ENCODE data around the gene GEMIN7. TPM values are rescaled to one million over a fixed set of nuclear protein-coding genes. Genes with fewer than 3 reads are reported as not detected.

GEMIN7 gene
- total RNA-seq, 6 experiments from 2014 or later, result 10.9 to 27.5 (median 14.0) TPM

- WGBS (ENCODE audit: insufficient coverage, low coverage, low lambda C conversion rate, missing lambda C conversion rate), result no CpG with 5 or more reads among the region's 4 CpGs
- H3K4me1 ChIP-seq, result peaks cover 0 to 12% (median 5%) of the 10 kb centered on the region in 4 donors
Observed at GRCh38 chr19:45114116-45114515, 35.1 kb downstream of the GEMIN7 start.

GRCh38 chr19:45115809-45116615 is 37.0 kb downstream of the GEMIN7 start:
- H3K27ac ChIP-seq, result no peak overlapping the region

More at GRCh38 chr19:45114116-45114515, 35.1 kb downstream of the GEMIN7 start:
- ATAC-seq (no peak), DNase-seq (no peak)
- H3K27me3 ChIP-seq, result no peaks in the 10 kb centered on the region
- H3K4me3 ChIP-seq, result no peak overlapping the region
- intact Hi-C loops (cut with DNase I), result no loop called here
- TF ChIP-seq, protein P1, sequence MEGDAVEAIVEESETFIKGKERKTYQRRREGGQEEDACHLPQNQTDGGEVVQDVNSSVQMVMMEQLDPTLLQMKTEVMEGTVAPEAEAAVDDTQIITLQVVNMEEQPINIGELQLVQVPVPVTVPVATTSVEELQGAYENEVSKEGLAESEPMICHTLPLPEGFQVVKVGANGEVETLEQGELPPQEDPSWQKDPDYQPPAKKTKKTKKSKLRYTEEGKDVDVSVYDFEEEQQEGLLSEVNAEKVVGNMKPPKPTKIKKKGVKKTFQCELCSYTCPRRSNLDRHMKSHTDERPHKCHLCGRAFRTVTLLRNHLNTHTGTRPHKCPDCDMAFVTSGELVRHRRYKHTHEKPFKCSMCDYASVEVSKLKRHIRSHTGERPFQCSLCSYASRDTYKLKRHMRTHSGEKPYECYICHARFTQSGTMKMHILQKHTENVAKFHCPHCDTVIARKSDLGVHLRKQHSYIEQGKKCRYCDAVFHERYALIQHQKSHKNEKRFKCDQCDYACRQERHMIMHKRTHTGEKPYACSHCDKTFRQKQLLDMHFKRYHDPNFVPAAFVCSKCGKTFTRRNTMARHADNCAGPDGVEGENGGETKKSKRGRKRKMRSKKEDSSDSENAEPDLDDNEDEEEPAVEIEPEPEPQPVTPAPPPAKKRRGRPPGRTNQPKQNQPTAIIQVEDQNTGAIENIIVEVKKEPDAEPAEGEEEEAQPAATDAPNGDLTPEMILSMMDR (IDR thresholded peaks at IDR 0.05), result no peak
- no peak for TF ChIP-seq POLR2A (IDR thresholded peaks at IDR 0.05)
- no peak overlapping the region for H3K27ac ChIP-seq
- no peaks in the 10 kb centered on the region for H3K36me3 ChIP-seq
- H3K9me3 ChIP-seq, result no peaks in the 10 kb centered on the region

DNA sequence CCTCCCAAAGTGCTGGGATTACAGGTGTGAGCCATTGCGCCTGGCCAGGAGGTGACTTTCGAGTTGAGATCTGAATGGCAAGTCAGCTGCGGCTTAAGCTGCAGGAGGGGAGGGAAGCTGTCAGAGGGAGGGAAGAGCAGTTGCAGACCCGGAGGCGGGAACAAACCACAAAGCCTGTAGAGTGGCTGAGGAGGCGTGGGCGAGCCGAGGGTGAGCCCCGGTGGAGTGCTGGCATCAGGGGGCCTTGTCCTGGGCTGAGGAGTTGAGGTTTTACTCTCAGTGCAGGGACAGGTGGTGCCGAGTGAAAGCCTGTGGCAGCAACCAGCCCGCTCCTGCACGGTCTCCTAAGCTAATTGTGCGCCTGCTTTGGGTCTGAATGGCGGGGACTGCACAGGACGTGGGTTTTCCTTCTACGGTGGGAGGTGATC is 38.1 kb downstream of the GEMIN7 start:
- TF ChIP-seq, protein P1 (IDR thresholded peaks at IDR 0.05), result no peak
- no peak for TF ChIP-seq POLR2A (IDR thresholded peaks at IDR 0.05)
- no peaks in the 10 kb centered on the region for H3K9me3 ChIP-seq
- 64% methylated on average over 7 of the region's 16 CpGs for WGBS (ENCODE audit: insufficient coverage, low coverage, low lambda C conversion rate, missing lambda C conversion rate)
- peaks cover 0 to 12% (median 5%) of the 10 kb centered on the region in 4 donors for H3K4me1 ChIP-seq
- DNase-seq (no peak), ATAC-seq (peak in 1 of 4 donors; percentile 19)
- intact Hi-C loops (cut with DNase I), result no loop called here
- no peaks in the 10 kb centered on the region for H3K36me3 ChIP-seq
- no peak overlapping the region for H3K4me3 ChIP-seq
- H3K27me3 ChIP-seq, result no peaks in the 10 kb centered on the region
- no peak overlapping the region for H3K27ac ChIP-seq

More at GRCh38 chr19:45115809-45116615, 37.0 kb downstream of the GEMIN7 start:
- Histone ChIP-seq H3K27me3 (no peaks in the 10 kb centered on the region), H3K9me3 (no peaks in the 10 kb centered on the region), H3K4me3 (no peak overlapping the region), H3K4me1 (peaks cover 0 to 12% (median 5%) of the 10 kb centered on the region in 4 donors), H3K36me3 (no peaks in the 10 kb centered on the region)
- 92% methylated on average over 9 of the region's 21 CpGs for WGBS (ENCODE audit: insufficient coverage, low coverage, low lambda C conversion rate, missing lambda C conversion rate)
- ATAC-seq, result peak in 1 of 4 donors; percentile 16
- DNase-seq, result no peak
- no peak for TF ChIP-seq POLR2A (IDR thresholded peaks at IDR 0.05)
- TF ChIP-seq, protein P1 (IDR thresholded peaks at IDR 0.05), result no peak
- intact Hi-C loops (cut with DNase I), result no loop called here

DNA sequence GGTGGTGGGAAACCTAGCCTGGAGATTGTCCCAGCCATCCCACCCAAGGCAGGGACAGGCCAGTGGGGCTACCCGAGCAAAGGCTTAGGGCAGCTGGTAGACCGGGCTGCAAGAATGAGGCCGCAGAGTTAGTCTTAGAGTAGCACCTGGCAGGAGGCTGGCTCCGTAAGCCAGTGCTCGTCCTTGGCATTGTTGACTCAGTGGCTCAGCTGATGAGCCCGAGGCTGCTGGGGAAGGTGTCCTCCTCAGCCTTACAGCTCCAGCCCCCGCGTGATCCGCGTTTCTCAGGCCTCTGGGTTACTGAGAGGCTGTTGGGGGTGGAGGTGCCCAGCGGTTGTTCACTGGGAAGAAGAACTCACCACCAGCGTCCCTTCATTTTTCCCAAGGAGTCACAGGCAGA is 38.6 kb downstream of the GEMIN7 start:
- H3K27me3 ChIP-seq, result no peaks in the 10 kb centered on the region
- H3K4me1 ChIP-seq, result peaks cover 0 to 12% (median 5%) of the 10 kb centered on the region in 4 donors
- no peaks in the 10 kb centered on the region for H3K9me3 ChIP-seq
- H3K27ac ChIP-seq, result no peak overlapping the region
- H3K36me3 ChIP-seq, result no peaks in the 10 kb centered on the region
- DNase-seq (no peak), ATAC-seq (no peak)
- 89% methylated on average over 3 of the region's 12 CpGs for WGBS (ENCODE audit: insufficient coverage, low coverage, low lambda C conversion rate, missing lambda C conversion rate)
- intact Hi-C loops (cut with DNase I), result no loop called here
- TF ChIP-seq, protein P1 (IDR thresholded peaks at IDR 0.05), result no peak
- no peak for TF ChIP-seq POLR2A (IDR thresholded peaks at IDR 0.05)
- no peak overlapping the region for H3K4me3 ChIP-seq
